HG03432 (cell line): Measurements from ENCODE around the gene NDOR1.

Source experiments
- ATAC-seq: cut with Tn5 transposase; IDR thresholded peaks from one replicate; pipeline ENCODE4 v1.9.1; 2021; ENCODE audit warnings: mild to moderate bottlenecking, moderate library complexity; ENCODE audit not compliant: unreplicated experiment

Gene NDOR1

GRCh38 chr9:137205126-137206069 lies at the start of gene NDOR1, which contains the start of gene TMEM203:
NDOR1 (plus strand) TSS chr9:137205700; CDS start chr9:137205778, 78 bp downstream.
TMEM203 (minus strand) TSS chr9:137205648; CDS start chr9:137205414, 234 bp downstream.
- peak; percentile 51 for ATAC-seq

GRCh38 chr9:137156567-137157375 lies 48.7 kb upstream of the NDOR1 start:
- ATAC-seq, result no peak

GRCh38 chr9:137157618-137158415 lies 47.7 kb upstream of the NDOR1 start:
- ATAC-seq, result no peak

GRCh38 chr9:137158625-137159024 lies 46.9 kb upstream of the NDOR1 start:
- ATAC-seq, result no peak

- no peak for ATAC-seq
Observed at GRCh38 chr9:137159105-137160053, 46.1 kb upstream of the NDOR1 start.

GRCh38 chr9:137160054-137160425 lies 45.5 kb upstream of the NDOR1 start:
- ATAC-seq, result no peak

- no peak for ATAC-seq
Observed at GRCh38 chr9:137160716-137161557, 44.6 kb upstream of the NDOR1 start.

GRCh38 chr9:137161558-137162486 lies 43.7 kb upstream of the NDOR1 start:
- no peak for ATAC-seq

- ATAC-seq, result no peak
Observed at GRCh38 chr9:137162505-137163364, 42.8 kb upstream of the NDOR1 start.

GRCh38 chr9:137163365-137163715 lies 42.2 kb upstream of the NDOR1 start:
- ATAC-seq, result no peak

- no peak for ATAC-seq
Observed at GRCh38 chr9:137163805-137164204, 41.7 kb upstream of the NDOR1 start.

- ATAC-seq, result no peak
Observed at GRCh38 chr9:137164370-137165249, 40.9 kb upstream of the NDOR1 start.

- ATAC-seq, result no peak
Observed at GRCh38 chr9:137165250-137165836, 40.2 kb upstream of the NDOR1 start.

- ATAC-seq, result no peak
Observed at GRCh38 chr9:137166380-137167229, 38.9 kb upstream of the NDOR1 start.
